HG03558 (cell line): Measurements from ENCODE around the gene PLA2G12B.

Experiments used
- ATAC-seq: cut with Tn5 transposase; IDR thresholded peaks from one replicate; pipeline ENCODE4 v1.9.1; 2021; ENCODE audit warnings: moderate number of reproducible peaks; ENCODE audit not compliant: unreplicated experiment; ENCODE audit errors: extremely low read depth

Gene PLA2G12B

GRCh38 chr10:72895236-72895850, 59.3 kb downstream of the PLA2G12B start:
- ATAC-seq, result no peak

- ATAC-seq, result no peak
Measured at GRCh38 chr10:72893136-72893798, 61.3 kb downstream of the PLA2G12B start, which contains the start of gene OIT3. Gene OIT3 (plus strand): TSS chr10:72893739. CDS start chr10:72893799, 60 bp downstream.

- no peak for ATAC-seq
Measured at GRCh38 chr10:72890086-72890485, 64.5 kb downstream of the PLA2G12B start.

- ATAC-seq, result no peak
Measured at GRCh38 chr10:72889391-72889831, 65.2 kb downstream of the PLA2G12B start.

GRCh38 chr10:72888151-72888638, 66.4 kb downstream of the PLA2G12B start:
- ATAC-seq, result no peak

GRCh38 chr10:72887043-72887442, 67.6 kb downstream of the PLA2G12B start:
- no peak for ATAC-seq

- no peak for ATAC-seq
Measured at GRCh38 chr10:72886621-72887020, 68.0 kb downstream of the PLA2G12B start.

GRCh38 chr10:72885953-72886352, 68.7 kb downstream of the PLA2G12B start:
- ATAC-seq, result no peak
